Dermis blood vessel endothelial cell (primary cell): ENCODE data around the gene IL23A. TPM values are rescaled to one million over a fixed set of nuclear protein-coding genes. Genes with fewer than 3 reads are reported as not detected.

ENCODE experiments used
- DNase-seq: peaks from one replicate; pipeline ENCODE4 v3.0.0; 2010
- total RNA-seq: library from RNA; depleted of rRNA; stranded (reverse); fragments of >200 nt; gene quantifications from 2 replicates; pipeline ENCODE4 v1.2.3, GENCODE V29; 2014

IL23A gene
- total RNA-seq, 1 donor from 2014 or later = 0.34 TPM

DNA sequence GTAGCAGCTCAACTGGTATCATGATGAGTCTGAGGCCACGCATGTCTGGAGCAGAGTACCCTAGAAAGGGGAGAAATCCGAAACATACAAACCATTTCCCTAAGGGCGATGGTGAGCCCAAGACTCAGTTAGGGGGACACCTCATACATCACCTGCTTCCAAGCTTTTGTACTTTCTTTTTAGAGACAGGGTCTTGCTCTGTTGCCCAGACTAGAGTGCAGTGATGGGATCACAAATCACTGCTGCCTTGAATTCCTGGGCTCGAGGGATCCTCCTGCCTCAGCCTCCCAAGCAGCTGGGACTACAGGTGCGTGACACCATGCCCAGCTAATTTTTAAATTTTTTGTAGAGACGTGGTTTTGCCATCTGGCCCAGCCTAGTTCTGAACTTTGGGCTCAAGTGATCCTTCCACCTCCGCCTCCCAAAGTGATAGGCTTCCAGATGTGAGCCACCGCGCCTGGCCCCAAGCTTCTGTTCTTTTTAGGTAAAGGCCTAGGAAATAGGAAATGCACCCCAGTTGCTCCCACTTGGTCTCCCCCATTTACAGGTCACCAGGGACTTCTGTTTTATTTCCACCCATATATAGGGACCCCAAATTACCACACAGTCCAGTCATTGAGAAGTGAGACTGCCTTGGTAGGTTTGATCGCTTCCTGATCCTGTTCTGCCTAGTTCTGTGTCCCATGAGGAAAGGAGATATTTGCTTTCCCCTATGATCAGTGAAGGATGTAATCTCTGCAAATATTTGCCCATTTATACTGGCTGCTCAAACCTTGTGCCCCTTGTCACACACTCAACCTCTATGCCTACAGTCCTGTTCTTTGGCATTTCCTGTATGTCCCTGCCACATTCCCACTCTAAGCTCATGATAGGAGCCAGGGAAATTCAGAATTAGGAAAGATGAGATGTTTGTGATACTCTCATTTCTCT, 23.7 kb downstream of the IL23A start, which contains the start of gene APOF:
Gene APOF (minus strand): TSS at position 728 of the 930 bp plus-strand sequence. CDS start 112 bp downstream, at position 616.
- DNase-seq = no peak

DNA sequence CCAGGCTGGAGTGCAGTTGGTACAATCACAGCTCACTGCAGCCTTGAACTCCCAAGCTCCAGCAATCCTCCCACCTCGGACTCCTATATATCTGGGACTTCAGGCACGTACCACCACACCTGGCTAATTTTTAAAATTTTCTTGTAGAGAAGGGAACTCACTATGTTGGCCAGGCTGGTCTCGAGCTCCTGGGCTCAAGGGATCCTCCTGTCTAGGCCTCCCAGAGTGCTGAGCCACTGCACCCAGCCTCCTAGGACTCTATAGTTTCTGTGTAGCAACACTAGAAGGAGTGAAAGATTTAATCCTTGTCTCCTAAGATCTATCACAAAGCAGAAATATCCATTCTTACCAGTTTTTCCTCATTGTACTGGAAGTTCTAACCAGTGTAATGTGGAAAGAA, 28.3 kb downstream of the IL23A start:
- no peak for DNase-seq

DNA sequence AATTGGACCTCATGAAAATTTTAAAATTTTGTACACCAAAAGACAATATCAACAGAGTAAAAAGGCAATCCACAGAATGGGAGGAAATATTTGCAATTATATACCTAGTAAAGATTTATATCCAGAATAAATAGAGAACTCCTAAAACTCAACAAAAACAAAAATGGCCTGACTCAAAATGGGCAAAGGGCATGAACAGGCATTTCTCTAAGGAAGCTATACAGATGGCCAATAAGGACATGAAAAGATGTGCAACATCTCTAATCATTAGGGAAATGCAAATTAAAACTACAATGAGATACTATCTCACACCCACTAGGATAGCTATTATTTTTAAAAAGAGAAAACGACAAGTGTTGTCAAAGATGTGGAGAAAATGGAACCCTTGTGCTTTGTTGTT, 34.8 kb downstream of the IL23A start:
- DNase-seq = no peak

DNA sequence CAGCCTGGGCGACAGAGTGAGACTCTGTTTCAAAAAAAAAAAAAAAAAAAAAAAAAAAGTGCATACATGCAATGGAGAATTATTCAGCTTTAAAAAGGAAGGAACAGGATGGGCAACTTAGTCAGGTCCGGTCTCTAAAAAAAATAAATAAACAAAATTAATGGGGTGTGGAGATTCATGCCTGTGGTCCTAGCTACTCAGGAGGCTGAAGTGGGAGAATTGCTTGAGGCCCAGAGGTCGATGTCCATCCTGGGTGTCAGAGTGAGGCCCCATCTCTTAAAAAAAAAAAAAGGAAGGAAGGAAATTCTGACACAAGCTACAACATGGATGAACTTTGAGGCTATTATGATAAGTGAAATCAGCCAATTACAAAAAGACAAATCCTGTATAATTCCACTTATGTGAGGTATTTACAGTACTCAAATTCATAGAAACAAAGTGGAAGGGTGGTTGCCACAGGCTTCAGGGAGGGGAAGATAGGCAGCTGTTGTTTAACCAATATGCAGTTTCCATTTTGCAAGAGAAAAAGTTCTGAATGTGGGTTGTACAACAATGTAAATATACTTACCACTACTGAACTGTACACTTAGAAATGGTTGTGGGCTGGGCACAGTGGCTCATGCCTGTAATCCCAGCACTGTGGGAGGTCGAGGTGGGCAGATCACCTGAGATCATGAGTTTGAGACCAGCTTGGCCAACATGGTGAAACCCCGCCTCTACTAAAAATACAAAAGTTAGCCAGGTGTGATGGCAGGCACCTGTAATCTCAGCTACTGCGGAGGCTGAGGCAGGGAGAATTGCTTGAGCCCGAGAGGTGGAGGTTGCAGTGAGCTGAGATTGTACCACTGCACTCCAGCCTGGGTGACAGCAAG, 36.3 kb downstream of the IL23A start:
- peak; percentile 41 for DNase-seq

DNA sequence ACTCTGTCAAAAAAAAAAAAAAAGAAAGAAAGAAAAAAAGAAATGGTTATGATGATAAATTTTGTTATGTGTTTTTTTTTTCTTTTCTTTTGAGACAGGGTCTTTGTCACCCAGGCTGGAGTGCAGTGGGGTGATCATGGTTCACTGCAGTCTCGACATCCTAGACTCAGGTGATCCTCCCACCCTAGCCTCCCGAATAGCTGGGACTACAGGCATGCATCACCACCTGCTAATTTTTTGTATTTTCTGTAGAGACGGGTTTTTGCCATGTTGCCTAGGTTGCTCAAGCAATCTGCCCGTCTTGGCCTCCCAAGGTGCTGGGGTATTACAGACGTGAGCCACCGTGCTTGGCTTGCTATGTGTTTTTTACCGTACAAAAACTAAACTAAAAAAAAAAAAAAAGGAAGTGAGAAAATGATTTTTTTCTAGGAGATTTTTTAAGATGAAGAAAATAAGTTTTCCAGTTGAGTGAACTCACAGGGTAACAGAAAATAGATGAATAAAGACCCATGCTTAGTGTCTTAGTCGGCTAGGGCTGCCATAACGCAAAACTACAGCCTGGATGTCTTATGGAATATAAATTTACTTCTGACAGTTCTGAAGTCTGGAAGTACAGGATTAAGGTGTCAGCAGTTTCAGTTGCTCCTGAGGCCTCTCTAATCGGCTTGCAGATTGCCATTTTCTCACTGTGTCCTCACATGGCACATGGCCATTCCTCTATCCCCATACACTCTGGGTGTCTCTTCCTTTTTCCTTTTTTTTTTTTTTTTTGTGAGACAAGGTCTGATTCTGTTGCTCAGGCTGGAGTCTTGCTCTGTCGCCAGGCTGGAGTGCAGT, 37.1 kb downstream of the IL23A start:
- DNase-seq = no peak

DNA sequence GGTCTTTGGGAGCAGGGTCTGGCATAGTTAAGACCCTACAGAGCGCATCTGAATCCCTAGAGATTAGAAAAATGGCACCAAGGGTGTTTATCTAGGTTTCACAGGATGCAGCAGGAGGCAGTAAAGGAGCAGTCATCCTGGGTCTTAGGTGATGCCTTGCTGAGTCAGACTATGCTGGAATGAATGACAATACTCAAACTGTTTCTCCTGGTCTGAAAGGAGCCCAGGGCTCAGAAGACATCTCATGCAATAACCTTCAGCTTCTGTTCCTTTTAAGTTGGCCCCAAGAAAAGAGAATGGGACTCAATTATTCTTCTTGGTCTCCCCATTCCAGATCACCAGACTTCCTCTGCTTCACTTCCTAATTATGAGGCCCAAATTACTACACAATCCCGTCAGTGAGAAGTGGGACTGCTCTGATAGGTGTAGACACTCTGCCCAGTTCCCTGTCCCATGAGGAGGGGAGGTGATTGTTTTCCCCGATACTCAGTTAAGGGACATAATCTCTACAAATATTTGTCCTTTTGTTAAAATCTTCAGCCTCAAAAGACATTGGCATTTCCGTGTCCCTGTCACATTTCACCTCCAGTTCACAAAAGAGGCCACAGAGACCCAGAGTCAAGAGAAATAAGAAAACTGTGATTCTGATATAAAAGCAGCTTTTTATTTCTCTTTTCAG, 38.8 kb downstream of the IL23A start:
- peak; percentile 52 for DNase-seq

DNA sequence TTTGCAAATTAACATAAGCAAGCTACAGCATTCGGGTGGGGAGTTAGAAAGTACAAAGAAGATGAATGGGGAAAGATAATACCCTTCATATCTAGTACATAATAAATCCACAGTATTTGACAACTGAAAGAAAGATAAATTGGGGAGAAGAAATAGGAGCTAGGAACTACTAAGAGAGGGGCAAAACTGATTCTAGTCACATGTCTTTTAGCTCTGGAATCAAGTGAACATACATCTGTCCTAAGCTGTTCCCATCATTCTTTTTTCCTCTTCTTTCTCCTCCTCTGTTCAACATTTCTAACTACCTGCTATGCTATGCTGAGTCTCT, 39.3 kb downstream of the IL23A start:
- no peak for DNase-seq

DNA sequence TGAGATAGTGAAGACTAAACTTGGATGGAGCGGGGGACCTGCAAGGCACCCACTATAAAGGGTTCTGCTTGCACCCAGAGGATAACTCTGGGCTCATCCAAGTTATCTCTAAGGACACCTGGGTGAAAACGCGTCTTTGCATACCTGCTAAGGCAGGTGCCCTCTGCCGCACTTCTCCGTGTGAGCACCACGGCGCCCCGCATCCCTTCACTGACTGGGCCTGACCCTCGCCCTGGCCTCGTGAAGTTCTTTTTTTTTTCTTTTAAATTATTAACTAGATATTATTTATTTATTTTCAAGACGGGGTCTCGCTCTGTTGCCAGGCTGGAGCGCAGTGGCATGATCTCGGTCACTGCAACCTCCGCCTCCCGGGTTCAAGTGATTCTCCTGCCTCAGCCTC, 43.9 kb downstream of the IL23A start:
- DNase-seq = no peak

DNA sequence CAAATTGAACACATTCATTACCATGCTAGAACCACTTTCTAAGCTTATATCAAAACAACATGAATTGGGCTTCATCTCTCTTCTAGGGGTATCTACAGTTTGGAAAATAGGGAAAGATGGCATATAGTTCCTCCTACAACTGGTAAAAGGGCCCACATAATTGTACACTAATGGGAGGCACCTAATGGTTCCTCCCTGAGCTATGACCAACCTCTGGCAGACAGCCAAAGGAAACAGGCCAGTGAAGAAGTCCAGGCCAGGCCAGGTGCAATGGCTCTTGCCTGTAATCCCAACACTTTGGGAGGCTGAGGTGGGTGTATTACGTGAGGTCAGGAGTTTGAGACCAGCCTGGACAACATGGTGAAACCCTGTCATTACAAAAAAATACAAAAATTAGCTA, 47.2 kb downstream of the IL23A start:
- peak; percentile 38 for DNase-seq

DNA sequence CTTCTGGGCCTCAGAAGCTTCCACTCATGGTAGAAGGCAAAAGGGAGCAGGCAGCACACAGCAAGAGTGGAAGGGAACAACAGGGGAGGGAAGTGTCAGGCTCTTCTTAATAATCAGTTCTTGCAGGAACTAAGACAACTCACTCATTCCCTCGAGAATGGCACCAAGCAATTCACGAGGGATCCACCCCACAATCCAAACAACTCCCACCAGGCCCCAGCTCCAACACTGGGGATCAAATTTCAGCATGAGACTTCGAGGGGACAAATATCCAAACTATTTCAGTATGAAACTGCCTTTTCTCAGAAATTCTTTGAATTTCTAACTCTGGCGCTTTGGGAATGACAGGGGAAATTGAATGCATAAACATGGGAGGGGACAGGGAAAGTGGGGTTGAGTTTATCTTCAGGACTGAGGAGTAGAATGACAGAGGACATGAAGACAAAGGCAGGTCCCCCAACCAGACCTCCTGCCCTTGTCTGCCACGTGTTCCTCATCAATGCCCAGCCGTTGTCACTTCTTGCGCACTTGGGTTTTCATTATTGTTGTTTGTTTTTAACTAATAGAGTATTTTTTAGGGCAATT, 48.6 kb downstream of the IL23A start:
- DNase-seq = no peak

DNA sequence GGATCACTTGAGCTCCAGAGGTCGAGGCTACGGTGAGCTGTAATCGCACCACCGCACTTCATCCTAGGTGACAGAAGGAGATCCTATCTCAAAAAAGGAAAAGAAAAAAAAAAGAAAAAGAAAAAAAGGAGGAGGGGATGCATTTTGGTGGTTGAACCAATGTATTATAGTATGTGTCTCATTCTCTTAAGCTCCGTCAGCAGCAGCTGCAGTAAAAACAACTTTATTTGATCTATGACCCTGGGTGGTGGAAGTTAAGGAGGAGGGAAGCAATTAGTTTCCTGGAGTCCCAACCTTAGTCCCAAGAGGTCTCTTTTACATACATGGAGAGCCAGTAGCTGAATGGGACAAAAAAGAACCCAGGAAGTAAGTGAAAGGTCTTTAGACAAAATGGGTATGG, 50.7 kb downstream of the IL23A start:
- DNase-seq = no peak

Other genes starting within 250 kb of the IL23A start
- gene PA2G4, start 234.3 kb upstream of the IL23A start, total RNA-seq = 106 and 276 TPM in 2 replicates
- 2,567 and 3,056 TPM in 2 replicates for gene RPL41, start 222.3 kb upstream of the IL23A start, total RNA-seq
- 4.7 and 5.6 TPM in 2 replicates for gene ZC3H10, start 220.6 kb upstream of the IL23A start, total RNA-seq
- 400 and 456 TPM in 2 replicates for gene ESYT1, start 210.6 kb upstream of the IL23A start, total RNA-seq
- 80.8 and 96.8 TPM in 2 replicates for gene MYL6B, start 186.3 kb upstream of the IL23A start, total RNA-seq
- 1,647 and 2,863 TPM in 2 replicates for gene MYL6, start 180.5 kb upstream of the IL23A start, total RNA-seq
- 47.5 and 51.2 TPM in 2 replicates for gene SMARCC2, start 149.4 kb upstream of the IL23A start, total RNA-seq
- gene RNF41, start 117.0 kb upstream of the IL23A start, total RNA-seq = 102 and 119 TPM in 2 replicates
- gene NABP2, start 114.5 kb upstream of the IL23A start, total RNA-seq = 24.8 and 32.9 TPM in 2 replicates
- gene SLC39A5, start 108.8 kb upstream of the IL23A start, total RNA-seq = not detected in 2 replicates
- gene ANKRD52, start 80.5 kb upstream of the IL23A start, total RNA-seq = 23.0 and 31.5 TPM in 2 replicates
- 8.4 and 10.0 TPM in 2 replicates for gene COQ10A, start 71.9 kb upstream of the IL23A start, total RNA-seq
- gene CS, start 38.6 kb upstream of the IL23A start, total RNA-seq = 67.0 and 267 TPM in 2 replicates
- gene CNPY2, start 22.9 kb upstream of the IL23A start, total RNA-seq = 80.0 and 94.8 TPM in 2 replicates
- 16.8 and 24.2 TPM in 2 replicates for gene PAN2, start 4.9 kb upstream of the IL23A start, total RNA-seq
- gene STAT2, start 21.2 kb downstream of the IL23A start, total RNA-seq = 72.7 and 95.0 TPM in 2 replicates
- gene APOF, start 24.0 kb downstream of the IL23A start, total RNA-seq = not detected in 2 replicates
- 8.8 and 24.7 TPM in 2 replicates for gene TIMELESS, start 110.5 kb downstream of the IL23A start, total RNA-seq
- not detected in 2 replicates for gene MIP, start 115.8 kb downstream of the IL23A start, total RNA-seq
- 1.6 and 2.4 TPM in 2 replicates for gene SPRYD4, start 129.7 kb downstream of the IL23A start, total RNA-seq
- 0.28 and 0.51 TPM in 2 replicates for gene GLS2, start 149.3 kb downstream of the IL23A start, total RNA-seq
- 37.9 and 76.6 TPM in 2 replicates for gene RBMS2, start 182.9 kb downstream of the IL23A start, total RNA-seq